Measurements from ENCODE around the gene NR2C2.

NR2C2 gene

GRCh38 chr3:15083252-15083651, 135.9 kb downstream of the NR2C2 start:
- Histone ChIP-seq H3K4me2 (ENCODE audit: low read length) (no peak overlapping the region), H3K9ac (ENCODE audit: low read length) (no peak overlapping the region), H3K56ac (ENCODE audit: low read length) (no peak overlapping the region), H2BK5ac (ENCODE audit: low read length) (no peak overlapping the region), H2BK120ac (ENCODE audit: low read depth, low read length) (no peak overlapping the region), H3K36me3 (ENCODE audit: control insufficient read depth, insufficient read depth, low read length) (peaks cover 13% of the 10 kb centered on the region), H3K79me2 (ENCODE audit: control insufficient read depth, insufficient read depth, low read length) (no peaks in the 10 kb centered on the region), H2BK15ac (replicated peaks; ENCODE audit: low read depth) (no peak overlapping the region), H3K27ac (ENCODE audit: low read depth, low read length) (no peak overlapping the region), H3K27me3 (ENCODE audit: insufficient read depth, low read length, poor library complexity) (no peaks in the 10 kb centered on the region), H3K79me1 (ENCODE audit: low read length) (no peaks in the 10 kb centered on the region), H2AK5ac (ENCODE audit: low read length) (no peak overlapping the region), H3K4me3 (ENCODE audit: low read length) (no peak overlapping the region), H3K23ac (ENCODE audit: low read length) (no peak overlapping the region), H3K18ac (ENCODE audit: low read length) (no peak overlapping the region), H4K8ac (ENCODE audit: low read depth, low read length) (no peak overlapping the region), H3K4ac (ENCODE audit: low read depth, low read length) (no peak overlapping the region), H3K4me1 (ENCODE audit: control insufficient read depth, low read depth, low read length) (no peaks in the 10 kb centered on the region), H4K5ac (ENCODE audit: low read length) (no peak overlapping the region)
- DNase-seq, result no peak
- WGBS (ENCODE audit: extremely low coverage, insufficient coverage, low lambda C conversion rate), result no CpG with 5 or more reads among the region's 1 CpG

- no peak overlapping the region for H2BK15ac ChIP-seq (replicated peaks; ENCODE audit: low read depth)
- no CpG with 5 or more reads among the region's 2 CpGs for WGBS (ENCODE audit: extremely low coverage, insufficient coverage, low lambda C conversion rate)
Observed at GRCh38 chr3:15086263-15086662, 138.9 kb downstream of the NR2C2 start.

GRCh38 chr3:15086699-15087098, 139.3 kb downstream of the NR2C2 start:
- peaks cover 9% of the 10 kb centered on the region for H3K36me3 ChIP-seq (ENCODE audit: control insufficient read depth, insufficient read depth, low read length)
- no CpG with 5 or more reads among the region's 2 CpGs for WGBS (ENCODE audit: extremely low coverage, insufficient coverage, low lambda C conversion rate)

More at GRCh38 chr3:15086263-15086662, 138.9 kb downstream of the NR2C2 start:
- Histone ChIP-seq H3K4me1 (ENCODE audit: control insufficient read depth, low read depth, low read length) (no peaks in the 10 kb centered on the region), H3K18ac (ENCODE audit: low read length) (no peak overlapping the region), H3K4me3 (ENCODE audit: low read length) (no peak overlapping the region), H3K56ac (ENCODE audit: low read length) (no peak overlapping the region), H3K27ac (ENCODE audit: low read depth, low read length) (no peak overlapping the region), H3K9ac (ENCODE audit: low read length) (no peak overlapping the region), H2AK5ac (ENCODE audit: low read length) (no peak overlapping the region), H3K27me3 (ENCODE audit: insufficient read depth, low read length, poor library complexity) (no peaks in the 10 kb centered on the region), H4K8ac (ENCODE audit: low read depth, low read length) (no peak overlapping the region), H2BK120ac (ENCODE audit: low read depth, low read length) (no peak overlapping the region), H3K4ac (ENCODE audit: low read depth, low read length) (no peak overlapping the region), H3K4me2 (ENCODE audit: low read length) (no peak overlapping the region), H3K79me1 (ENCODE audit: low read length) (no peaks in the 10 kb centered on the region), H3K36me3 (ENCODE audit: control insufficient read depth, insufficient read depth, low read length) (peaks cover 9% of the 10 kb centered on the region), H3K23ac (ENCODE audit: low read length) (no peak overlapping the region), H2BK5ac (ENCODE audit: low read length) (no peak overlapping the region), H3K79me2 (ENCODE audit: control insufficient read depth, insufficient read depth, low read length) (no peaks in the 10 kb centered on the region), H4K5ac (ENCODE audit: low read length) (no peak overlapping the region)
- no peak for DNase-seq

GRCh38 chr3:15089201-15089600, 141.8 kb downstream of the NR2C2 start:
- Histone ChIP-seq H3K36me3 (ENCODE audit: control insufficient read depth, insufficient read depth, low read length) (peaks cover 7% of the 10 kb centered on the region), H2BK15ac (replicated peaks; ENCODE audit: low read depth) (no peak overlapping the region)
- WGBS (ENCODE audit: extremely low coverage, insufficient coverage, low lambda C conversion rate), result no CpG with 5 or more reads among the region's 1 CpG

More at GRCh38 chr3:15086699-15087098, 139.3 kb downstream of the NR2C2 start:
- no peak overlapping the region for H4K5ac ChIP-seq (ENCODE audit: low read length)
- H3K4ac ChIP-seq (ENCODE audit: low read depth, low read length), result no peak overlapping the region
- no peaks in the 10 kb centered on the region for H3K4me1 ChIP-seq (ENCODE audit: control insufficient read depth, low read depth, low read length)
- no peaks in the 10 kb centered on the region for H3K79me2 ChIP-seq (ENCODE audit: control insufficient read depth, insufficient read depth, low read length)
- H3K4me2 ChIP-seq (ENCODE audit: low read length), result no peak overlapping the region
- H3K9ac ChIP-seq (ENCODE audit: low read length), result no peak overlapping the region
- no peak overlapping the region for H2BK120ac ChIP-seq (ENCODE audit: low read depth, low read length)
- no peak overlapping the region for H2AK5ac ChIP-seq (ENCODE audit: low read length)
- no peaks in the 10 kb centered on the region for H3K79me1 ChIP-seq (ENCODE audit: low read length)
- H3K27ac ChIP-seq (ENCODE audit: low read depth, low read length), result no peak overlapping the region
- H3K27me3 ChIP-seq (ENCODE audit: insufficient read depth, low read length, poor library complexity), result no peaks in the 10 kb centered on the region
- no peak overlapping the region for H3K56ac ChIP-seq (ENCODE audit: low read length)
- H3K23ac ChIP-seq (ENCODE audit: low read length), result no peak overlapping the region
- H3K4me3 ChIP-seq (ENCODE audit: low read length), result no peak overlapping the region
- no peak for DNase-seq
- H3K18ac ChIP-seq (ENCODE audit: low read length), result no peak overlapping the region
- H2BK15ac ChIP-seq (replicated peaks; ENCODE audit: low read depth), result no peak overlapping the region
- no peak overlapping the region for H2BK5ac ChIP-seq (ENCODE audit: low read length)
- no peak overlapping the region for H4K8ac ChIP-seq (ENCODE audit: low read depth, low read length)

GRCh38 chr3:15091575-15091974, 144.2 kb downstream of the NR2C2 start:
- Histone ChIP-seq H2BK120ac (ENCODE audit: low read depth, low read length) (no peak overlapping the region), H3K4me2 (ENCODE audit: low read length) (no peak overlapping the region), H2AK5ac (ENCODE audit: low read length) (no peak overlapping the region), H3K9ac (ENCODE audit: low read length) (no peak overlapping the region), H3K4me3 (ENCODE audit: low read length) (no peak overlapping the region), H3K27me3 (ENCODE audit: insufficient read depth, low read length, poor library complexity) (no peaks in the 10 kb centered on the region), H2BK5ac (ENCODE audit: low read length) (no peak overlapping the region), H3K27ac (ENCODE audit: low read depth, low read length) (no peak overlapping the region), H3K56ac (ENCODE audit: low read length) (no peak overlapping the region), H3K4me1 (ENCODE audit: control insufficient read depth, low read depth, low read length) (no peaks in the 10 kb centered on the region), H3K18ac (ENCODE audit: low read length) (no peak overlapping the region), H4K5ac (ENCODE audit: low read length) (no peak overlapping the region), H3K36me3 (ENCODE audit: control insufficient read depth, insufficient read depth, low read length) (peaks cover 6% of the 10 kb centered on the region), H4K8ac (ENCODE audit: low read depth, low read length) (no peak overlapping the region), H2BK15ac (replicated peaks; ENCODE audit: low read depth) (no peak overlapping the region), H3K23ac (ENCODE audit: low read length) (no peak overlapping the region), H3K4ac (ENCODE audit: low read depth, low read length) (no peak overlapping the region), H3K79me2 (ENCODE audit: control insufficient read depth, insufficient read depth, low read length) (no peaks in the 10 kb centered on the region), H3K79me1 (ENCODE audit: low read length) (no peaks in the 10 kb centered on the region)
- no CpG with 5 or more reads among the region's 5 CpGs for WGBS (ENCODE audit: extremely low coverage, insufficient coverage, low lambda C conversion rate)
- DNase-seq, result no peak

More at GRCh38 chr3:15089201-15089600, 141.8 kb downstream of the NR2C2 start:
- no peak overlapping the region for H2AK5ac ChIP-seq (ENCODE audit: low read length)
- no peak for DNase-seq
- H3K23ac ChIP-seq (ENCODE audit: low read length), result no peak overlapping the region
- H3K4me1 ChIP-seq (ENCODE audit: control insufficient read depth, low read depth, low read length), result no peaks in the 10 kb centered on the region
- no peak overlapping the region for H4K8ac ChIP-seq (ENCODE audit: low read depth, low read length)
- H3K18ac ChIP-seq (ENCODE audit: low read length), result no peak overlapping the region
- no peaks in the 10 kb centered on the region for H3K27me3 ChIP-seq (ENCODE audit: insufficient read depth, low read length, poor library complexity)
- no peak overlapping the region for H3K4me3 ChIP-seq (ENCODE audit: low read length)
- H3K79me1 ChIP-seq (ENCODE audit: low read length), result no peaks in the 10 kb centered on the region
- no peak overlapping the region for H3K27ac ChIP-seq (ENCODE audit: low read depth, low read length)
- H3K79me2 ChIP-seq (ENCODE audit: control insufficient read depth, insufficient read depth, low read length), result no peaks in the 10 kb centered on the region
- no peak overlapping the region for H3K4me2 ChIP-seq (ENCODE audit: low read length)
- H2BK5ac ChIP-seq (ENCODE audit: low read length), result no peak overlapping the region
- H3K4ac ChIP-seq (ENCODE audit: low read depth, low read length), result no peak overlapping the region
- H3K9ac ChIP-seq (ENCODE audit: low read length), result no peak overlapping the region
- H3K56ac ChIP-seq (ENCODE audit: low read length), result no peak overlapping the region
- H4K5ac ChIP-seq (ENCODE audit: low read length), result no peak overlapping the region
- H2BK120ac ChIP-seq (ENCODE audit: low read depth, low read length), result no peak overlapping the region

GRCh38 chr3:15092686-15093085, 145.3 kb downstream of the NR2C2 start:
- H2BK120ac ChIP-seq (ENCODE audit: low read depth, low read length), result no peak overlapping the region
- no CpG with 5 or more reads among the region's 1 CpG for WGBS (ENCODE audit: extremely low coverage, insufficient coverage, low lambda C conversion rate)
- peaks cover 6% of the 10 kb centered on the region for H3K36me3 ChIP-seq (ENCODE audit: control insufficient read depth, insufficient read depth, low read length)

More at GRCh38 chr3:15092686-15093085, 145.3 kb downstream of the NR2C2 start:
- Histone ChIP-seq H2BK15ac (replicated peaks; ENCODE audit: low read depth) (no peak overlapping the region), H4K8ac (ENCODE audit: low read depth, low read length) (no peak overlapping the region), H3K4me3 (ENCODE audit: low read length) (no peak overlapping the region), H4K5ac (ENCODE audit: low read length) (no peak overlapping the region), H3K4me2 (ENCODE audit: low read length) (no peak overlapping the region), H3K4me1 (ENCODE audit: control insufficient read depth, low read depth, low read length) (no peaks in the 10 kb centered on the region), H3K4ac (ENCODE audit: low read depth, low read length) (no peak overlapping the region), H3K56ac (ENCODE audit: low read length) (no peak overlapping the region), H3K9ac (ENCODE audit: low read length) (no peak overlapping the region), H3K79me2 (ENCODE audit: control insufficient read depth, insufficient read depth, low read length) (peaks cover 1% of the 10 kb centered on the region), H3K27me3 (ENCODE audit: insufficient read depth, low read length, poor library complexity) (no peaks in the 10 kb centered on the region), H3K79me1 (ENCODE audit: low read length) (peaks cover 2% of the 10 kb centered on the region), H3K18ac (ENCODE audit: low read length) (no peak overlapping the region), H3K23ac (ENCODE audit: low read length) (no peak overlapping the region), H2AK5ac (ENCODE audit: low read length) (no peak overlapping the region), H2BK5ac (ENCODE audit: low read length) (no peak overlapping the region), H3K27ac (ENCODE audit: low read depth, low read length) (no peak overlapping the region)
- DNase-seq, result no peak

Data from mesendoderm (in vitro differentiated cells).